ENCODE results near the gene C19orf38. TPM values are rescaled to one million over a fixed set of nuclear protein-coding genes. Genes with fewer than 3 reads are reported as not detected.
A peak's percentile ranks its signal among the peaks of the same experiment; 100 is the strongest.

C19orf38 gene
- total and polyA plus RNA-seq, 9 of the 15 experiments (the other 6 are each of a cell fraction or from before 2014, with no cell fraction given), result 0.14 to 0.18 TPM; not detected in 7

GRCh38 chr19:10836479-10837330, 11.5 kb upstream of the C19orf38 start (continued):
- TF ChIP-seq ZBTB11 (CRISPR knock-in tag; IDR thresholded peaks at IDR 0.05) (peak in 2 of 3 experiments; percentile 18 to 85; a peak in 2 of 6 replicates), ZBTB12 (CRISPR knock-in tag; IDR thresholded peaks at IDR 0.05) (peak; percentile 73), EZH2 (IDR thresholded peaks at IDR 0.05; ENCODE audit: borderline replicate concordance, low read depth, low read length) (no peak), ERF (CRISPR knock-in tag; IDR thresholded peaks at IDR 0.05) (peak; percentile 90), ZFP36 (IDR thresholded peaks at IDR 0.05; ENCODE audit: low read depth, low read length, partially characterized antibody) (no peak), PHF20 (IDR thresholded peaks at IDR 0.05; ENCODE audit: partially characterized antibody) (peak; percentile 17), ZBTB26 (CRISPR knock-in tag; IDR thresholded peaks at IDR 0.05) (no peak), STAT5A (IDR thresholded peaks at IDR 0.05; ENCODE audit: borderline replicate concordance, low read length) (no peak; the same call in 1 of the 2 replicates), PML (IDR thresholded peaks at IDR 0.05; ENCODE audit: low read length) (no peak; the same call in 1 of the 2 replicates), KHSRP (IDR thresholded peaks at IDR 0.05) (0 out of 2 replicates have a peak, but pooled peaks have one; percentile 39)

Measured in K562 (cell line).